CD14-positive monocyte (primary cell): ENCODE measurements around the gene OXLD1. TPM values are rescaled to one million over a fixed set of nuclear protein-coding genes. Genes with fewer than 3 reads are reported as not detected.
A peak's percentile ranks its signal among the peaks of the same experiment; 100 is the strongest.

Experiments used
- DNase-seq, 3 donors: peaks; one replicate each; pipeline ENCODE4 v3.0.0-alpha.2; 2011 to 2022
- H2AFZ ChIP-seq: 2 replicates; pipeline ENCODE4 v1.6.0; 2012; ENCODE audit warnings: mild to moderate bottlenecking, low read depth, low read length, inconsistent platforms; ENCODE audit not compliant: insufficient read depth, poor library complexity, severe bottlenecking
- H3K27ac ChIP-seq, 2 donors: 1 replicate in 1 of 2; 2 replicates in 1 of 2; pipeline ENCODE4 v1.5.1; 2012 to 2013; ENCODE audit warnings: low read length in 2 of 2, control low read depth in 1 of 2, inconsistent platforms in 1 of 2, low read depth in 1 of 2, mild to moderate bottlenecking in 1 of 2
- H3K27me3 ChIP-seq, 2 donors: one replicate each; pipeline versions ENCODE4 v1.6.0 to v1.6.1; 2011 to 2013; ENCODE audit warnings: low read length in 2 of 2; ENCODE audit not compliant: control insufficient read depth in 2 of 2, insufficient read depth in 2 of 2
- H3K36me3 ChIP-seq, 2 donors: replicated peaks in 1 of 2; 1 replicate in 1 of 2; 2 replicates in 1 of 2; pipeline versions ENCODE4 v1.5.1 to v1.6.1; 2012 to 2013; ENCODE audit warnings: low read length in 2 of 2, control low read depth in 1 of 2, inconsistent platforms in 1 of 2, mild to moderate bottlenecking in 1 of 2; ENCODE audit not compliant: insufficient read depth in 2 of 2, control insufficient read depth in 1 of 2
- H3K4me1 ChIP-seq, 2 donors: 1 replicate in 1 of 2; 2 replicates in 1 of 2; pipeline versions ENCODE4 v1.5.1 to v1.6.1; 2012 to 2013; ENCODE audit warnings: low read length in 2 of 2, control low read depth in 1 of 2, inconsistent platforms in 1 of 2, mild to moderate bottlenecking in 1 of 2, moderate library complexity in 1 of 2; ENCODE audit not compliant: insufficient read depth in 2 of 2, control insufficient read depth in 1 of 2
- H3K4me2 ChIP-seq: replicated peaks from 2 replicates; pipeline ENCODE3; 2012; ENCODE audit warnings: low read length, moderate library complexity, mild to moderate bottlenecking; ENCODE audit not compliant: poor library complexity, severe bottlenecking; ENCODE audit errors: extremely low read depth
- H3K4me3 ChIP-seq, 3 experiments: fragments of 200-600 bp in 1 of 3; sonication (generic) in 1 of 3; replicated peaks in 1 of 3; 1 replicate in 2 of 3; 2 replicates in 1 of 3; pipeline ENCODE4 v1.5.1; 2011 to 2013; ENCODE audit warnings: low read length in 3 of 3, mild to moderate bottlenecking in 3 of 3, control low read depth in 2 of 3, low read depth in 2 of 3, inconsistent platforms in 1 of 3, moderate library complexity in 1 of 3
- H3K79me2 ChIP-seq: 2 replicates; pipeline ENCODE4 v1.6.0; 2012; ENCODE audit warnings: mild to moderate bottlenecking, control low read depth, inconsistent platforms, low read length, moderate library complexity; ENCODE audit not compliant: insufficient read depth
- H3K9ac ChIP-seq: 2 replicates; pipeline ENCODE4 v1.6.0; 2017; ENCODE audit warnings: low read length, mild to moderate bottlenecking; ENCODE audit not compliant: insufficient read depth, poor library complexity, severe bottlenecking
- H3K9me3 ChIP-seq, 2 donors: replicated peaks in 1 of 2; 1 replicate in 1 of 2; 2 replicates in 1 of 2; pipeline versions ENCODE4 v1.5.1 to v1.6.1; 2012 to 2013; ENCODE audit warnings: low read length in 2 of 2, control low read depth in 1 of 2; ENCODE audit not compliant: control insufficient read depth in 1 of 2, insufficient read depth in 1 of 2
- H4K20me1 ChIP-seq: 2 replicates; pipeline ENCODE4 v1.6.0; 2012; ENCODE audit warnings: mild to moderate bottlenecking, low read length, control low read depth, moderate library complexity; ENCODE audit not compliant: insufficient read depth
- H3K27ac Mint-ChIP-seq, 7 donors: one replicate each; pipeline ENCODE4 v1.8.0; 2020; ENCODE audit warnings: mild to moderate bottlenecking in 7 of 7, mixed read lengths in 7 of 7, moderate library complexity in 6 of 7, inconsistent platforms in 2 of 7
- H3K27me3 Mint-ChIP-seq, 3 donors: one replicate each; pipeline ENCODE4 v1.8.0; 2021 to 2022; ENCODE audit warnings: low read depth in 3 of 3, mild to moderate bottlenecking in 3 of 3, mixed read lengths in 3 of 3, moderate library complexity in 3 of 3, inconsistent platforms in 1 of 3
- H3K36me3 Mint-ChIP-seq, 2 donors: one replicate each; pipeline ENCODE4 v1.8.0; 2020; ENCODE audit warnings: mixed read lengths in 2 of 2, inconsistent platforms in 1 of 2, mild to moderate bottlenecking in 1 of 2
- H3K4me1 Mint-ChIP-seq: one replicate; pipeline ENCODE4 v1.8.0; 2020; ENCODE audit warnings: mild to moderate bottlenecking, mixed read lengths
- H3K4me3 Mint-ChIP-seq, 2 donors: one replicate each; pipeline ENCODE4 v1.8.0; 2020; ENCODE audit warnings: mild to moderate bottlenecking in 2 of 2, mixed read lengths in 2 of 2, moderate library complexity in 1 of 2
- H3K9me3 Mint-ChIP-seq, 7 donors: one replicate each; pipeline ENCODE4 v1.8.0; 2020 to 2022; ENCODE audit warnings: mixed read lengths in 7 of 7, mild to moderate bottlenecking in 6 of 7, moderate library complexity in 6 of 7, inconsistent platforms in 2 of 7
- WGBS: methylation state at CpG from one replicate; pipeline ENCODE4 v1.1.5; 2013; ENCODE audit warnings: missing lambda C conversion rate; ENCODE audit not compliant: insufficient coverage; 5-methylcytosine and 5-hydroxymethylcytosine counted together
- intact Hi-C, 2 donors: fragments of 100-400 bp; cut with micrococcal nuclease; formaldehyde crosslinking; loops; one replicate each; pipeline versions ENCODE4 v1.15.0 to v1.15.1; 2023
- polyA plus RNA-seq, 3 donors: library from polyadenylated mRNA; depleted of rRNA in 1 of 3; unstranded in 2 of 3; stranded (reverse) in 1 of 3; fragments of 300-500 nt in 2 of 3; fragments of >200 nt in 1 of 3; fragmentation: Illumina TruSeq in 2 of 3; gene quantifications; 1 replicate in 2 of 3; 2 replicates in 1 of 3; pipeline ENCODE4 v1.2.3, GENCODE V29; 2012 to 2021
- TF ChIP-seq, protein P1 (sequence below): fragments of 200-600 bp; IDR thresholded peaks from one replicate; pipeline ENCODE4 v1.8.0; 2022; ENCODE audit warnings: antibody characterized with exemption, mild to moderate bottlenecking

OXLD1 gene
- polyA plus RNA-seq, 3 donors = 46.0 to 61.1 (median 51.8) TPM

DNA sequence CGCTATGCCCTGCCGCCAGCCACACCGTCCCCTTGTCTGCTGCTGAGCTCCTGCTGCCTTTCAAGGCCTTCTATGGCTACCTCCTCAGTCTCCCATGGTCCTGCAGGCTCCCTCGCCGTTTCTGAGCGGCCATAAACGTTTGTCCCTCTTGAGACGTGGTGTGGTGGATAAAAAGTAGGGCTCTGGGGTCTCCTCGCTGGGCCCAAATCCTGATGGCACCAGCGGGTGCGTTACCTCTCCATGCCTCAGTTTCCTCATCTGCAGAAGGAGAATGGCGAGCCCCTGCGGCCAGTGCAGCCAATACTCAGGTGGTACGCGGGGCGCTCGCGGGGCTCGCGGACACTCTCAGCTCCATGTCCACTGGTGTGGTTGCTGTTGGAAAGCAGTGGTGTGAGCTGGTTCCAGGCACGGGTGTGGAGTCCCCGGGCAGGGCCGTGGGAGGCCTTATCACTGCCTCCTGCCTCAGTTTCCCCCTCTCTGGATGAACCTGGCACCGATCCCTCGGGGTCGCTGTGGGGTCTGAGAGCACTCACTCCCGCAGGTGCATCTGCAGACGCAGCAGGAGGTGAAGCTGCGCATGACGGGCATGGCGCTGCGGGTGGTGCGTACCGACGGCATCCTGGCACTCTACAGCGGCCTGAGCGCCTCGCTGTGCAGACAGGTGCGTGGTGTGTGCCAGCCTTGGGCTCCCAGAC, 48.2 kb upstream of the OXLD1 start:
- H3K4me2 ChIP-seq = no peak overlapping the region
- peaks cover 4% of the 10 kb centered on the region for H3K79me2 ChIP-seq
- H3K27me3 ChIP-seq = peaks cover 0 to 8% of the 10 kb centered on the region in 2 donors
- DNase-seq = no peak
- H3K4me1 ChIP-seq = peaks cover 26 to 42% of the 10 kb centered on the region in 2 donors
- H3K27ac ChIP-seq = no peak overlapping the region
- H3K4me3 ChIP-seq = no peak overlapping the region
- no peaks in the 10 kb centered on the region for H3K9me3 ChIP-seq
- no peaks in the 10 kb centered on the region for H3K9me3 Mint-ChIP-seq
- H4K20me1 ChIP-seq = no peaks in the 10 kb centered on the region
- peaks cover 0 to 8% of the 10 kb centered on the region in 2 donors for H3K36me3 Mint-ChIP-seq
- H3K27me3 Mint-ChIP-seq = peaks cover 0 to 21% (median 13%) of the 10 kb centered on the region in 3 donors
- no peak overlapping the region for H3K4me3 Mint-ChIP-seq
- WGBS = 94% methylated on average over 31 of the region's 39 CpGs
- H3K4me1 Mint-ChIP-seq = peaks cover 29% of the 10 kb centered on the region
- no peak overlapping the region for H2AFZ ChIP-seq
- H3K9ac ChIP-seq = no peak overlapping the region
- intact Hi-C loops = loop anchor here in 1 of 2 donors (5.0 kb wide), 2 partner anchors 47 to 323 kb away; partner anchors contain the start of genes CCDC137, DCXR and OXLD1
- peak overlapping the region in 1 of 7 donors; percentile 42 for H3K27ac Mint-ChIP-seq
- H3K36me3 ChIP-seq = no peaks in the 10 kb centered on the region
- TF ChIP-seq, protein P1, sequence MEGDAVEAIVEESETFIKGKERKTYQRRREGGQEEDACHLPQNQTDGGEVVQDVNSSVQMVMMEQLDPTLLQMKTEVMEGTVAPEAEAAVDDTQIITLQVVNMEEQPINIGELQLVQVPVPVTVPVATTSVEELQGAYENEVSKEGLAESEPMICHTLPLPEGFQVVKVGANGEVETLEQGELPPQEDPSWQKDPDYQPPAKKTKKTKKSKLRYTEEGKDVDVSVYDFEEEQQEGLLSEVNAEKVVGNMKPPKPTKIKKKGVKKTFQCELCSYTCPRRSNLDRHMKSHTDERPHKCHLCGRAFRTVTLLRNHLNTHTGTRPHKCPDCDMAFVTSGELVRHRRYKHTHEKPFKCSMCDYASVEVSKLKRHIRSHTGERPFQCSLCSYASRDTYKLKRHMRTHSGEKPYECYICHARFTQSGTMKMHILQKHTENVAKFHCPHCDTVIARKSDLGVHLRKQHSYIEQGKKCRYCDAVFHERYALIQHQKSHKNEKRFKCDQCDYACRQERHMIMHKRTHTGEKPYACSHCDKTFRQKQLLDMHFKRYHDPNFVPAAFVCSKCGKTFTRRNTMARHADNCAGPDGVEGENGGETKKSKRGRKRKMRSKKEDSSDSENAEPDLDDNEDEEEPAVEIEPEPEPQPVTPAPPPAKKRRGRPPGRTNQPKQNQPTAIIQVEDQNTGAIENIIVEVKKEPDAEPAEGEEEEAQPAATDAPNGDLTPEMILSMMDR = no peak

- Histone ChIP-seq H3K4me2 (no peak overlapping the region), H3K27me3 (peaks cover 0 to 8% of the 10 kb centered on the region in 2 donors), H3K9me3 (no peaks in the 10 kb centered on the region), H3K79me2 (peaks cover 4% of the 10 kb centered on the region), H3K4me1 (peaks cover 26 to 42% of the 10 kb centered on the region in 2 donors), H3K36me3 (no peaks in the 10 kb centered on the region), H3K27ac (no peak overlapping the region), H3K4me3 (no peak overlapping the region), H2AFZ (no peak overlapping the region), H3K9ac (no peak overlapping the region), H4K20me1 (no peaks in the 10 kb centered on the region)
- Mint-ChIP-seq H3K36me3 (peaks cover 0 to 5% of the 10 kb centered on the region in 2 donors), H3K27ac (no peak overlapping the region), H3K27me3 (peaks cover 0 to 21% (median 13%) of the 10 kb centered on the region in 3 donors), H3K9me3 (no peaks in the 10 kb centered on the region), H3K4me1 (peaks cover 29% of the 10 kb centered on the region), H3K4me3 (no peak overlapping the region)
- intact Hi-C loops = loop anchor here in 1 of 2 donors (5.0 kb wide), 2 partner anchors 46 to 324 kb away; partner anchors contain the start of genes CCDC137, DCXR and OXLD1
- no peak for DNase-seq
- WGBS = 84% methylated on average over 27 of the region's 36 CpGs
- TF ChIP-seq, protein P1 = no peak
These were observed 47.4 kb upstream of the OXLD1 start for GRCh38 chr17:81713556-81714411.
